Panc1 (cell line): ENCODE results near the gene LZTFL1.

Experiments
- POLR2AphosphoS5 ChIP-seq: IDR thresholded peaks from 2 replicates; pipeline ENCODE4 v1.6.1; 2012; ENCODE audit warnings: mild to moderate bottlenecking, low read depth, low read length, moderate library complexity
- TF ChIP-seq, protein P1 (sequence below), 2 experiments: IDR thresholded peaks; 2 replicates each; pipeline ENCODE4 v1.6.1; 2011 to 2012; ENCODE audit warnings: low read depth in 2 of 2, control low read depth in 1 of 2, low read length in 1 of 2, mild to moderate bottlenecking in 1 of 2, moderate library complexity in 1 of 2; ENCODE audit not compliant: insufficient read depth in 1 of 2

DNA sequence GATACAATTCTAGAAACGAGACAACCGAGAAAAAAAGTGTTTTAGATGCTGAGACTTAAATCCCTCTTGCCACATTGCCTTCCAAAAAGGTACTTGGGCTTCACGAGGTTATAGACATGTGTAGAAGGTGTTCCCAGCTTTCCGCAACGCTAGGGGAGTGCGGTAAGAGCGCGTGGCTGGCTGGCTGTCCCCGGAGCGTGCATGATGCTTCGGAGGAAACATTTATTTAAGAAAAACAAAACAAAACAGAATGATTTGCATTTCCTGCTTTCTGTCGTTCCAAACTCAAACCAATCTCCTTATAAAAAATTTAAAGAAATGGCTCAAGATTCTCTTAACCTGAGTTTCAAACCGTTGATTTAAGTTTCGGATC lies 46.4 kb downstream of the LZTFL1 start:
- TF ChIP-seq POLR2AphosphoS5: no peak
- TF ChIP-seq, protein P1, sequence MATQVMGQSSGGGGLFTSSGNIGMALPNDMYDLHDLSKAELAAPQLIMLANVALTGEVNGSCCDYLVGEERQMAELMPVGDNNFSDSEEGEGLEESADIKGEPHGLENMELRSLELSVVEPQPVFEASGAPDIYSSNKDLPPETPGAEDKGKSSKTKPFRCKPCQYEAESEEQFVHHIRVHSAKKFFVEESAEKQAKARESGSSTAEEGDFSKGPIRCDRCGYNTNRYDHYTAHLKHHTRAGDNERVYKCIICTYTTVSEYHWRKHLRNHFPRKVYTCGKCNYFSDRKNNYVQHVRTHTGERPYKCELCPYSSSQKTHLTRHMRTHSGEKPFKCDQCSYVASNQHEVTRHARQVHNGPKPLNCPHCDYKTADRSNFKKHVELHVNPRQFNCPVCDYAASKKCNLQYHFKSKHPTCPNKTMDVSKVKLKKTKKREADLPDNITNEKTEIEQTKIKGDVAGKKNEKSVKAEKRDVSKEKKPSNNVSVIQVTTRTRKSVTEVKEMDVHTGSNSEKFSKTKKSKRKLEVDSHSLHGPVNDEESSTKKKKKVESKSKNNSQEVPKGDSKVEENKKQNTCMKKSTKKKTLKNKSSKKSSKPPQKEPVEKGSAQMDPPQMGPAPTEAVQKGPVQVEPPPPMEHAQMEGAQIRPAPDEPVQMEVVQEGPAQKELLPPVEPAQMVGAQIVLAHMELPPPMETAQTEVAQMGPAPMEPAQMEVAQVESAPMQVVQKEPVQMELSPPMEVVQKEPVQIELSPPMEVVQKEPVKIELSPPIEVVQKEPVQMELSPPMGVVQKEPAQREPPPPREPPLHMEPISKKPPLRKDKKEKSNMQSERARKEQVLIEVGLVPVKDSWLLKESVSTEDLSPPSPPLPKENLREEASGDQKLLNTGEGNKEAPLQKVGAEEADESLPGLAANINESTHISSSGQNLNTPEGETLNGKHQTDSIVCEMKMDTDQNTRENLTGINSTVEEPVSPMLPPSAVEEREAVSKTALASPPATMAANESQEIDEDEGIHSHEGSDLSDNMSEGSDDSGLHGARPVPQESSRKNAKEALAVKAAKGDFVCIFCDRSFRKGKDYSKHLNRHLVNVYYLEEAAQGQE (IDR thresholded peaks at IDR 0.05; ENCODE audit: insufficient read depth in 1 of 2, low read depth in 2 of 2, low read length in 1 of 2): no peak
